Fibroblast of pulmonary artery (primary cell): ENCODE data around the gene TINCR.

ENCODE experiments used
- DNase-seq: peaks from one replicate; pipeline ENCODE4 v3.0.0-alpha.2; 2010; ENCODE audit warnings: low read depth
- H3K4me3 ChIP-seq: replicated peaks from 2 replicates; pipeline ENCODE4 v1.5.1; 2011; ENCODE audit warnings: low read depth, mild to moderate bottlenecking, control low read depth, low read length, moderate library complexity
- TF ChIP-seq, protein P1 (sequence below): IDR thresholded peaks from 2 replicates; pipeline ENCODE4 v1.5.1; 2011; ENCODE audit warnings: mild to moderate bottlenecking, control low read depth, low read length, inconsistent platforms; ENCODE audit errors: missing control alignments

Gene TINCR

GRCh38 chr19:5559804-5560133 is 8.0 kb downstream of the TINCR start:
- no peak for DNase-seq
- no peak overlapping the region for H3K4me3 ChIP-seq
- TF ChIP-seq, protein P1, sequence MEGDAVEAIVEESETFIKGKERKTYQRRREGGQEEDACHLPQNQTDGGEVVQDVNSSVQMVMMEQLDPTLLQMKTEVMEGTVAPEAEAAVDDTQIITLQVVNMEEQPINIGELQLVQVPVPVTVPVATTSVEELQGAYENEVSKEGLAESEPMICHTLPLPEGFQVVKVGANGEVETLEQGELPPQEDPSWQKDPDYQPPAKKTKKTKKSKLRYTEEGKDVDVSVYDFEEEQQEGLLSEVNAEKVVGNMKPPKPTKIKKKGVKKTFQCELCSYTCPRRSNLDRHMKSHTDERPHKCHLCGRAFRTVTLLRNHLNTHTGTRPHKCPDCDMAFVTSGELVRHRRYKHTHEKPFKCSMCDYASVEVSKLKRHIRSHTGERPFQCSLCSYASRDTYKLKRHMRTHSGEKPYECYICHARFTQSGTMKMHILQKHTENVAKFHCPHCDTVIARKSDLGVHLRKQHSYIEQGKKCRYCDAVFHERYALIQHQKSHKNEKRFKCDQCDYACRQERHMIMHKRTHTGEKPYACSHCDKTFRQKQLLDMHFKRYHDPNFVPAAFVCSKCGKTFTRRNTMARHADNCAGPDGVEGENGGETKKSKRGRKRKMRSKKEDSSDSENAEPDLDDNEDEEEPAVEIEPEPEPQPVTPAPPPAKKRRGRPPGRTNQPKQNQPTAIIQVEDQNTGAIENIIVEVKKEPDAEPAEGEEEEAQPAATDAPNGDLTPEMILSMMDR, result no peak

GRCh38 chr19:5558101-5558621 is 9.6 kb downstream of the TINCR start:
- TF ChIP-seq, protein P1, result no peak
- no peak overlapping the region for H3K4me3 ChIP-seq
- DNase-seq, result no peak

- TF ChIP-seq, protein P1, result no peak
- DNase-seq, result no peak
- H3K4me3 ChIP-seq, result no peak overlapping the region
Observed at GRCh38 chr19:5557691-5558090, 10.1 kb downstream of the TINCR start.

GRCh38 chr19:5554828-5555227 is 12.9 kb downstream of the TINCR start:
- TF ChIP-seq, protein P1, result no peak
- no peak for DNase-seq
- H3K4me3 ChIP-seq, result no peak overlapping the region

GRCh38 chr19:5553892-5554291 is 13.9 kb downstream of the TINCR start:
- TF ChIP-seq, protein P1, result no peak
- no peak for DNase-seq
- H3K4me3 ChIP-seq, result no peak overlapping the region

GRCh38 chr19:5547881-5548280 is 19.9 kb downstream of the TINCR start:
- peak; percentile 43 for DNase-seq
- no peak overlapping the region for H3K4me3 ChIP-seq
- TF ChIP-seq, protein P1, result peak; percentile 64

DNA sequence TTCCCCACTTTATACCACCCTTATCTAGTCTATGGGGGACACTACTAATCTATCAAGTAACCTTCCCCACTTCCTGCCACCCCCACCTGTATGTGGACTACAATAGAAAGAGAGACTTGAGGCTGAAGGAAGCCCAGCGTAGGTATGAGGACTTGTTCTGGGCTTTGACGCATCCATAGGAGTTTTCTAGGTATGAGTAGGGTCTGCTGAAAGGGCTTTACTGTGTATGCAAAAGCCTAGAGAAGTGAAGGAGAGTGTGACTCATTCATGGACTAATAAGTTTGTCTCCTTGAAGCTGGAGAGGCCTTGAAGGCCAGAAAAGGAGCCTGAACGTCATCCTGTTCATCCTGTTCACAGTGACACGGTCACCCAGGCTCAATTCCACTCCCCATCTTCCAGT is 21.8 kb downstream of the TINCR start:
- no peak overlapping the region for H3K4me3 ChIP-seq
- TF ChIP-seq, protein P1, result no peak

More for the DNA sequence above, 21.8 kb downstream of the TINCR start:
- DNase-seq, result no peak
